Amygdala (tissue), 56 donors: ENCODE measurements around the gene SMAD2.
A peak's percentile ranks its signal among the peaks of the same experiment; 100 is the strongest.

Experiments
- DNase-seq, 56 donors: peaks; one replicate each; lab custom pipeline; 2025; lab: John Stamatoyannopoulos, UW

The SMAD2 gene

DNA sequence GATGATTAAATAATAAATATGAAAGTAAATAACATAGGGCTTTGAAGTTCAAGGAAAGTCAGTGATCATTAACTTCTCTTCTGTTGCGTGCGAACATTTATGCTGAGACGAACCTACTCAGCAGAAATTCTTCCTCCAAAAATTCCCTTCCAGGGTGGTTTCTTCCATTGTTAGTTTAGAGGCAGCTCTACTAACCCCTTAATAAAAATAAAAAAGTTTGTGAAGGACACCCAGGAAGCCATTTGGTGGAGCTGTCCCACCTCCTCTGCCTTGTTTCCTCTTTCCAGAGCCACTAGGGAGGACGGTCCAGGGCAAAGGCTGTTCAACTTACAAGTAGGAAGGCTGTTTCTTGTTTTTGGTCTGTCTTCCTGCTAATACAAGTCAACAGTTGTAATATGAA lies 2.1 kb upstream of the SMAD2 start:
- no peak for DNase-seq

DNA sequence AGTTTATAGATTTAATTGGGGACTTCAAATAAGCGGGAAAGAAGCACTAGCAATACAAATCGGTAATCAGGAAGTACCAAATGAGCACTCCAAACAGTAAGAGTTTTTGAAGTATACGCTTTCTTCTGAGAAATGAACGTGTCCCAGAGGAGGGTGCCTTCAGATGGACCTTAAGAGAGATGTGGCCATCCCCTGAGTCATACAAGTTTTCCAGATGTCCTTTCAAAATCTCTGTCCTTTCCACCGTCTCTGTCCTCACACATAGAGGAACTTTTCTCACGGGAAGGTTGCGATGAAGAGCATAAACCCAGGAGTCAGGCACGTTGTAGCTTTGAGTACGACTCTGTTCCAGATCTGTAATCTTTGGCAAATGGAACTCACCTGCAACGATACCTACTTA lies 1.7 kb upstream of the SMAD2 start:
- no peak for DNase-seq

DNA sequence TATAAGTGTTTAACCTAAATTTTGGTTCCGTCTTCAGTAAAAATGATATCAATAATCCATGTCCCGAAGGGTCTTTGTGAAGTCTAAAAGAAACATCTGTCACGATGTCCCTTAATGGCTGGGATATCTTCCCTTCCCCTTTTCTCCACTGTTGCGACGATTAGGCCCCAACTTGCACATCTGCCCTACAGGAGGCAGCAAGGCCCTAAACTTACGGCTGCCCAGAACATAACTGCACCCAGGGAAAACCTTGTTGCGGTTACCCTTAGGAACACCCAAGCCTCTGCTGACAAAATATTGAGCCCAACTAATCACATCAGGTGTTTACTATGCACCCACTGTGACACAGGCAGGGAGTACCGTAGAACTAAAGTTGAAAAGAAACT lies 1.3 kb upstream of the SMAD2 start:
- DNase-seq = peak in 5 of 56 donors; percentile 7 to 54 (median 11)

DNA sequence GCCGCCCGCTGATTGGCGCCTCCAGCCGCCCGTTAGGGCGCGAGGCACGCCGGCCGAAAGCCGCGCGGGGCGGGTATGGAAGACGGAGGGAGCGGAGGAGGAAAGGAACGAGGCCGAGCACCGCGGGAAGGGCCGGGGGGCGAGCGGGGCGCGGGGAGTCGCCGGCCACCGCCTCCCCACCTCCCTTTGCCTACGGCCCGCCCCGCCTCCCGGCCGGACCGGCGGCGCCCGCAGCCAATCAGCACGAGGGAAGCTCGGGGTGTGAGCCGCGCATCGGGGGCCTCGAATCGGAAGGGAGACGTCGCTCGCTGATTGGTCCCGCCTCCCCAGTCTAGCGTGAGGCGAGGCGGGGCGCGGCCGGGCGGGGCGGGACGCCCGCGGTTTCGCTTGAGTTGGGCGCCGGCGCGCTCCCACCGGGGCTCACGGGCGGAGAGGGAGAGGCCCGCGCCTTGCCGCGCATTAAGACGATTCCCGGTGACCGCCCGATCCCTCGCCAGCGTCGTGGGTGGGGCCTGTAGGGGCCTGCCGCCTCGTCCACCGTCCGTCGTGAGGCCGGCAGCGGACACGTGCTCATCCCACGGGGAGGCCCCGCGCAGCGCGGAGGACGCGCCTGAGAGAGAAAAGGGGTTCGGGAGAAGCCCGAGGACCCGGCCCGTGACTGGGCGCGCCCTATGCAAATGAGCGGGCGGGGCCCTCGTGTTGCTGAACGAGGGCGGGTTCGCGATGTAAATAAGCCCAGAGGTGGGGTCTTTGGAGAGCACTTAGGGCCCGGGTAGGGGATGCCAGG lies 665 bp upstream of the SMAD2 start:
- peak; percentile 73 to 98 (median 93) for DNase-seq

DNA sequence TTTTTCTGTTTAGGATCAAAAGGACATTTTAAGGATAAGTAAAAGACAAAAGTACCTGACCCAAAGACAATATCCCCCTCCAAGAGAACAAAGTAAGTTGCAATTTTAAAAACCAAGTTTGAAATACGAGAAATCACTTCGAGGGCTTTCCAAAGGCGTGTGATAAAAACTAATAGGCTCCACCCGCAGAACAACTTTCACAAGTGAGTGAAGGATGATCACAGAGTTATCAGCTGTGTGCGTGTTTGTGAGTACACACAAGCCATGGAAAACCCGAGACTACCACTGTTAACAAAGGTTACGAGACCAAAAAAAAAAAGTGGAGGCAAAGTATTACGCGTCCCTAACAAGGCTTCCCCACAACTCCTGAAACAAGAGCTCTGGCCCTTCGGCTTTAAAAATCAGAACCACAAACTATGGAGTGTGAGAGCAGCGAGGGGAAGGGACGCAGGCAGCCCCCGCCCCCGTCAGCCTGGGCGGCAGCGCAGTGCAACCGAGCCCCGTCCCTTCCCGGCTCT lies 719 bp downstream of the SMAD2 start:
- no peak for DNase-seq

DNA sequence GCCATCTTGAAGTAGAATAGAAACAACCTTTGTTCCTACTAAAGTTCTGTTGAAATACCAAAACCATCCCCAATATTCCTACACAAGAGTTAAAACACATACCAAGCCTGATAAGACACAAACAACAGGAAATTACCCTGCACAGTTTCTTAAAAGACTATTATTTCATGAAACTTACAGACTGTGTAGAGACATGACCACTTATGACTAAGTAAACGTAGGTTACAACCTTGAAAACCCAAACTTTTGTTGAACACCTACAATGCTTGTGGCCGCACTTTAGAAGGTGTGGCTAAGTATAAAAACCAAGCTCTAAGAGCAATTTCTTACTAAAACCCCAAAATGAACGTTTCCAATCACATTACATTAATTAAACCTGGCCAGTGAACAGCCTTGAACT lies 2.0 kb downstream of the SMAD2 start:
- DNase-seq = no peak

DNA sequence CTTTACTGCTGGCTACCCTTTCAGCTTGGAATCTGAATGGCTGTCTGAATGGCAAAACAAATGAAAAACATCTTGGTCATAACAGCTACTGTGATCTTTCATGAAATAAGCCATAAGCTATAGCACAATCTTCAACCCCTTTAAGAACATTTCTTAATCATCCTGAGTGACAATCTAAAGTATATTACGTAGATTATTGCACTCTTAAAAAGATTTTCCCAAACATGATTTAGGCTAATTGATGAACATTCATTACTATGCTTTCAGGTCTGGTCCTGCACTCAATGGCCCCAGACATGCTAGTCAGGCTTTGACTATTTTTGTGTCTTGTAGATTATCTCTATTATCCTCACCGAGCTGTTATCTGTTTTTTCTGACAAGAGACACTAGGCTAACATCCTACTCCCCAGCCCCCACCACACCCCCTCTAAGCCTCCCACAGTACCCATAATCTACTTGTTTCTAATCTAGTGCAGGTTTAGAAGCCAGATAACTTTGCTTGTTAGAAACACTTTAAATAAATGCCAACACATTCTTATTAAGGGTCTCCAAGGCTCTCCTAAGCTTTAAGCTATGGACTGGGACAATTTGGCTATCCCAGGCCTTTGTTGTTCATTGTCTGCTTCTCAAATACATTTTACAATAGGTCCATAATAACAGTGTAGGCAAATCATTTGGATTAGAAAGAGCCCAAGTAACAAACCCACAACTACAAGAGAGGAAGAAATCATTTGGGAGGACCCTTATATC lies 4.2 kb downstream of the SMAD2 start:
- DNase-seq = no peak

DNA sequence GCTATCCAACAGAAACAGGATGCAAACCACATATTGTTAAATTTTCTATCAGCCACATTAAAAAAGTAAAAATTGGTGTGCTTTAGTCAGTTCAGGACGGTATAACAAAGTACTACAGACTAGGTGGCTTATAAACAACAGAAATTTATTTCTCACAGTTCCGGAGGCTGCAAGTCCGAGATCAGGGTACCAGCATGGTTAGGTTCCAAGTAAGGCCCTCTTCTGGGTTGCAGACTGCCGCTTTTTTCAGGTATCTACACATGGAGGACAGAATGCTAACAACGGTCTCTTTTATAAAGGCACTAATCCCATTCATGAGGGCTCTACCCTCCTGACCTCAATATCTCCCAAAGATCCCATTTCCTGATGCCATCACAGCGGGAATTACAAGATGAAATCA lies 10.5 kb downstream of the SMAD2 start:
- no peak for DNase-seq

DNA sequence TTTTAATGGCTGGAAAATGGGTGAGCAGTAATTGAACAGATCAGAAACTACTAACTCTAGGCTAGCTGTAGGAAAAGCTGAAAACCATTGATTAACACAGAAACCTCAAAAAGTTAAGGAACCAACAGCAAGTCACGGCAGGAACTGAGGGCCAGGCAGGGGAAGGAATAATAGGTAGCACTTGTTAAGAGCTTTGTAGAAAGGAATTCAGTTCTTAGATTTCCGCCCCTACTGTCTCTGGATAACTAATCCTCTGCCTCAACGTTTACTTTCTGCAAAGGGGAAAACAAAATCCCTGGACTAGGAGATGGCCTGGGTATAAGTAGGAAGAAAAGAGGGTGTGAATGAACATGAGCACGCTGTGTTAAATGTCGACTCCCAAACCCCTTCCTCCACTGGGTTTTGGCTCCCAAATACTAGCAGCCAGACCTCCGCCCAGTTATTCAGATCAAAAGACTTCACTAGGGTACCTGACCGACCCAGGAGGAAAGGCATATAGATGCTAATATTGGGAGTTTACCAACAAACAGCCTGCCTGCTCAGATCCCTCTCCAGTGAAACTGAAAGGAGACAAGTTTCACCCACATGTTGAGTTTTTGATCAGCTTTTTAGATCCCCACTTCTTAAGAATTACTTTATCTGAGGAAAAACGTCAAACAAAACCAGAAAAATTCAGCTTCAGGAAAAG lies 12.4 kb downstream of the SMAD2 start:
- no peak for DNase-seq

DNA sequence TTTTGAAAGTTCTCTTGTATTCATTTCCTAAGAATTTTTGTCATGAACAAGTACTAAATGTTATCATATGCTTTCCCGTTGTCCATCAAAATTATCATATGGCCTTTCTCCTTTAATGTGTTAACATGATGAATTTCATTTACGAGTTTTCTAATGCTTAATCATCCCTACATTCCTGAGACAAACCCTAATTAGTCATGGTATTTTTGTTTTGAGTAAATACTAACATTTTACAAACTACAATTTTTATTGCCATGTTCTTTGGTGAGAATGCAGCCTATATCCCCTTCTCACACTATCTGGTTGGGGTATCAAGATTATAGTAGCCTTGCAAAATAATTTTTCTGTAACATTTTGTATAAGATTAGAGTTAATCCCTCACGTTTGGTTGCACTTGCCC lies 14.5 kb downstream of the SMAD2 start:
- no peak for DNase-seq

DNA sequence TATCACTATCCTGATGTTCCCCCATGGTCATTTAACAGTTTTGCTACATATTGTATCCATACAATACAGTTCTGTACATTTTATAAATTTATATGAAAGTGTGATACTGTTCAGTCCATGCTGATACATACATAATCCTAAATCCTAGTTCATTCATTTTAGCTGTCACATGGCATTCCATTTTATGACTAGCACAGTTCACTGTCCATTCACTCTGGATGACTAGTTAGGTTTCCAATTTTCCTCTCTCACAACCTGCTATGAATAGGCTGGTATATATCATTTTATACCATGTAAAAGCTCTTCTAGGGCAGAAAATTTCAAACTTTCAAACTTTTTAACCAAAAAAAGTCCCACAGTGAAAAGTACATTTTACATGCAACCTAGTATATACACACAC lies 15.2 kb downstream of the SMAD2 start:
- no peak for DNase-seq

DNA sequence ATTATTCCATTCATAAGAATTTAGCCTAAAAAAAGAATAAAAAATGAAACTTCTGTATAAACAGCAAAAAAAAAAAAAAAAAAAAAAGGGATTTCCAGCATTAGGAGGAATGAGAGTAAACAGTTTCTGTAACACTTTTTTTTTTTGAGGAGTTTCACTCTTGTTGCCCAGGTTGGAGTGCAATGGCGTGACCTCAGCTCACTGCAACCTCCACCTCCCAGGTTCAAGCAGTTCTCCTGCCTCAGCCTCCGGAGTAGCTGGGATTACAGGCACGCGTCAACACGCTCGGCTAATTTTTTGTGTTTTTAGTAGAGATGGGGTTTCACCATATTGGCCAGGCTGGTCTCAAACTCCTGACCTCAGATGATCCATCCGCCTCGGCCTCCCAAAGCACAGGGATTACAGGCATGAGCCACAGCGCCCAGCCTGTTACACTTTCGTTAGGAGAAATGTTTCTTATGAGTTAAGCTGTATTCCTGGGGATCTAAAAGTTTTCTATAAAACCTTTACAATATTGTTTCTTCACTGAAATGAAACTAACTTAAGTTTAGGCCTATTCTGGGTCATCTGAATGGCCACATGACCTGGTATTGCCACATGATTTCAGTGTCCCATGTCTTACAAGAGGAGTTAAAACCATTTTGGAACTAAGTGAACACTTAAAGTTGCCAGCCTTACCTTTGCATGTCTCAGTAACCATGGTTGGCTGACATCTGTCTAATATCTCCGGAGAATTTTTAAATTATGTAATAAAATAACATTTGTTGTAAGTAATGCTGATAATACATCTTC lies 17.5 kb downstream of the SMAD2 start:
- DNase-seq = no peak

DNA sequence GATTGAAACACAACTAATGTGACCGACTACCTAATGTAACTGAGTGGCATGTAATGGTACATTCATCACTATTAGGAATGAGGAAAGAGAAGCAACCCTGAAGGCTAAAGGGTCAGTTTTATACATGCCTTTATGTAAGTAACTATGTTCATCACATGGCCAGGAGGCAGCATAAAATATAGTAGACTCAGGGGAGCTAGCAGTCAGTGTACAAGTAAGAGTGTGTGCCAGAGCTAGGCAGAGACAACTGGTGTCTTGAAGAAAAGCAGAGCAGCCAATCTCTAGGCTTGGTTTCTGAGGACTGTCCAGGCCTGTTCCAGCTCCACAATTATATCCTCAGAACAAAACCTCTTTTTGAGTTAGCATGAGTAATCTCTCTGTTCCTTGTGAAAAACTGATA lies 18.1 kb downstream of the SMAD2 start:
- DNase-seq = peak in 11 of 56 donors; percentile 7 to 49 (median 23)

DNA sequence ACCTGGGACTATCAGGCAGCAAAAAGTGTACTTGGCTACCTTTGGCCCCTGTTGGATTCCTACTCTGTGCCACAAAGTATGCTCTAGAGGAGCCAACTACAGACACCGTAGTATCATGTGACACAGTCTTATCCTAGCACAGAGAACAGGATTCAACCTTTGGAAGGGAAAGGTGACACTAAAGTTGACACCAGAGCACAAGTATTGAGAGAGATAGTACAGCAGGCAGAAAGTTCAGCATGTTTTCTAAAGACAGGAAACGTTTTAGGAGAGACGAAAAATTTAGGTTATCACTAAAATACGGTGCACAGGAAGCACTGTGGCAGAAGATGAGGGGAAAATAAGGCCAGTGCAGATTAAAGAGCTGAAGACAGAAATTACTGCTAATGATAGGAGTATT lies 18.6 kb downstream of the SMAD2 start:
- DNase-seq = no peak

DNA sequence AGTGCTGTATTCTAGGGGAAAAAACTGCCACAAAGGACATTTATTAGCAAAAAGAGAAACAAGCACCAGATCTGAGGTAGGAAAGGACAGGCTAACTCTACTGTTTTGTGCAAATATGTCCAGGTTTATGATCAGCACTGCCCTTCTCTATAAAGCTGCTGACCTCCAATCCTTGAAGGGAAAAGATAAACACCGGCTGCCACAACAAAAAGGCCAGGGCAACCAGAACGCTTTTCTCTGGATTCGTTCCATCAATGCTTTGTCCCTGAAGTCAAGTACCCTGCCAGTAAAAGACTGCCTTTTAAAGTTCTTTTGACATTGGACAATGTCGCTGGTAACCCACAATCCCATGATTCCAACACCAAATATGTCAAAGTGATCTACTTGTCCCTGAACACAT lies 21.0 kb downstream of the SMAD2 start:
- no peak for DNase-seq

DNA sequence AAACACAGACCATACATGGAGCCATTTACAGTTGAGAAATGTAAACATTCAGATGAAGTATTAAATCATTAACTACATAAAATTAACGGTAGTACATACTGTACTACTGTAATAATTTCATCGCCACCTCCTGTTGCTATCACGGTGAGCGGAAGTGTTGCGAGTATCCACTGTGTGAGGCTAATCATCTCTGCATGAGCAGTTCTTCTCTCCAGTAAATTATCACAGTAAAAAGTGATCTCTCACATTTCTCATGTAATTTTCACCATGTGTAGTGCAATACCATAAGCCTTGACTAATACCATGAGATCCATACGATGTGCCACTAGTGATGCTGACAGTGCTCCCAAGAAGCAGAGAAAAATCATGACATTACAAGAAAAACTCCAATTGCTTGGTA lies 21.9 kb downstream of the SMAD2 start:
- DNase-seq = no peak

DNA sequence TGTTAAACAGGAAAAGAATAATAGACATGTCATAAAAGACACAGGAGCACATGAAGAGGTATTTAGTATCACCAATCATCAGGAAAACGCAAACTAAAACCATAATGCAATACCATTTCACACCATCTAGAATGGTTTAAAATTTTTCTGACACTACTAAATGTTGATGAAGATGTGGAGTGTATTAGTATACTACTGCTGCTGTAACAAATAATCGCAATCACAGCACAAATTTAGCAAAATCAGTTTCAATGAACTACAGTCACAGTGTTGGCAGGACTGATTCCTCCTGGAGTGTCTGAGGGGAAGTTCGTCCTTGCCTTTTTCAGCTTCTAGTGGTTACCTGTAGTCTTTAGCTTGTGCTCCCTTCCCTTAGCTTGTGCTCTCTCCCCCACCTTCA lies 24.1 kb downstream of the SMAD2 start:
- no peak for DNase-seq

DNA sequence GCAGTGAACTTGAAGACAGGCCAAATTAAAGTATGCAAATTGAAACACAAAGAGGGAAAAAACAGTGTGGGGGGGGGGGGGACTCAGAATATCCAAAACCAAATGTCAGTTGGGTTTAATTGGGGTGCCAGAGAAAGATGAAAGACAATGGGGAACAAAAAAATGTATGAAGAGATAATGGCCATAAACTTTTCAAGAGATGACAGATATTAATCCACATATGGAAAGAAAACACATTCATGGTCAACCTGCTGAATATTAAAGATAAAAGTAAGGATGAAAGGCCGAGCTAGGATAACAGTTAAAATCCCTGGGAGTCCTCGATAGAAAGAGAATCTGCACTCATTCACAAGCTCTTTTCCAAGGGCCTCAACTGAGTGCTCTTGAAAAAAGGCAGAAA lies 26.6 kb downstream of the SMAD2 start:
- DNase-seq = no peak

DNA sequence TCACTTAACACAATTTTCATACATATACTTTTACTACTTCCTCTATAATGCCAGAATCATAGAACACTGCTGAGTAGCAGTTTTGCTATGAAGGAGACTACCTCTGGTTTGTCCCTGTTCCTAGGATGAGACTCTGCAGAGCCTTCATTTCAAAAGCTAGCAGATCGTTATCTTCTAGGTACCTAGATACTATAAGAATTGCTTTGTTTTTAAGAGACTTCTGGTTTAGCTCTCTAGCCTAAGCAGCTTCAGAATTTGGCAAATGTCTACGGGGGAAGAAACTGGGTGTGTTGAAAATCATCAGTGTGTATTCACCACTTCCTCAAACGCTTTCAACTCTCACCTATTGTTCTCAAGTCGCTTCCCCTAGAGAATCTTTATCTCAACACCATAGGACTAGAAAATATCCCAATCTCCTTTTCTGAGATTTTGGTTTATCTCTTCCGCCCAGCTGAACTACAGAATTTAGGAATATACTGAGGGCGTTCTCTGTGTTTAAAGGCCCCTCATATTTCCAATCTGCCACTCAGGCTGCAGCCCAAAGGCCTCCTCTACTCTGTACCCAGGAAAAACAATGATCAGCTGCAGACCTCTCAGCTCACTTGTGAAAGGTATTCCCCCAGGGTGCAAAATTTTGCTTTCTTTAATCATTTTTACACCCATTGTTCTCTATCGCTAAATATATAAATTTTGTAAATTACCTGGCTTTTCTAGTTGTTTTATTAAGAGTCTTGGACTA lies 28.7 kb downstream of the SMAD2 start:
- no peak for DNase-seq
